HG02610 (cell line): ENCODE measurements around the gene MAPK1.
"Not testable (repeated sequence)": the region's sequence is repeated elsewhere in the genome, so short reads cannot be mapped to it uniquely, and the experiment has no call there.

ENCODE experiments used
- ATAC-seq: cut with Tn5 transposase; IDR thresholded peaks from one replicate; pipeline ENCODE4 v1.9.1; 2021; ENCODE audit warnings: mild to moderate bottlenecking, moderate library complexity; ENCODE audit not compliant: unreplicated experiment

The MAPK1 gene

GRCh38 chr22:21730535-21731308, 136.7 kb downstream of the MAPK1 start:
- ATAC-seq = no peak

- ATAC-seq = not testable (repeated sequence)
These were observed 138.3 kb downstream of the MAPK1 start for GRCh38 chr22:21729184-21729583.

GRCh38 chr22:21728270-21728669, 139.2 kb downstream of the MAPK1 start:
- ATAC-seq = no peak

- no peak for ATAC-seq
These were observed 139.7 kb downstream of the MAPK1 start for GRCh38 chr22:21727768-21728167.

- ATAC-seq = no peak
These were observed 140.3 kb downstream of the MAPK1 start for GRCh38 chr22:21727159-21727558.

GRCh38 chr22:21726650-21727049, 140.8 kb downstream of the MAPK1 start:
- no peak for ATAC-seq

- no peak for ATAC-seq
These were observed 141.3 kb downstream of the MAPK1 start for GRCh38 chr22:21725956-21726649.

- ATAC-seq = not testable (repeated sequence)
These were observed 142.9 kb downstream of the MAPK1 start for GRCh38 chr22:21724496-21724895.

- not testable (repeated sequence) for ATAC-seq
These were observed 146.1 kb downstream of the MAPK1 start for GRCh38 chr22:21721195-21721852.

GRCh38 chr22:21720191-21720859, 147.1 kb downstream of the MAPK1 start:
- ATAC-seq = not testable (repeated sequence)

GRCh38 chr22:21719024-21719423, 148.4 kb downstream of the MAPK1 start:
- no peak for ATAC-seq

GRCh38 chr22:21718499-21718898, 148.9 kb downstream of the MAPK1 start:
- no peak for ATAC-seq

- not testable (repeated sequence) for ATAC-seq
These were observed 150.9 kb downstream of the MAPK1 start for GRCh38 chr22:21716395-21717122.

GRCh38 chr22:21714786-21715185, 152.7 kb downstream of the MAPK1 start:
- ATAC-seq = no peak

GRCh38 chr22:21714059-21714770, 153.2 kb downstream of the MAPK1 start:
- ATAC-seq = no peak

GRCh38 chr22:21713428-21714058, 153.9 kb downstream of the MAPK1 start:
- ATAC-seq = no peak

- ATAC-seq = no peak
These were observed 154.6 kb downstream of the MAPK1 start for GRCh38 chr22:21712751-21713427.

GRCh38 chr22:21711851-21712250, 155.6 kb downstream of the MAPK1 start:
- ATAC-seq = no peak

- ATAC-seq = no peak
These were observed 157.3 kb downstream of the MAPK1 start for GRCh38 chr22:21710156-21710555.
